A673 (cell line): Measurements from ENCODE around the gene UFD1. TPM values are rescaled to one million over a fixed set of nuclear protein-coding genes. Genes with fewer than 3 reads are reported as not detected.

Source experiments
- BruUV-seq: library from RNA; stranded (reverse); fragments of 400-500 nt; replicated peaks from 2 replicates; lab custom pipeline; 2021; lab: Mats Ljungman, UMichigan
- CTCF ChIA-PET: fragments of 300-600 bp; sonication (Branson Sonifier 250); formaldehyde crosslinking; loops from one replicate; lab custom pipeline; 2022; ENCODE audit warnings: antibody characterized with exemption; lab: Charles Lee
- POLR2A ChIA-PET: fragments of 300-600 bp; sonication (Branson Sonifier 250); formaldehyde crosslinking; loops from one replicate; lab custom pipeline; 2022; ENCODE audit warnings: antibody characterized with exemption; ENCODE audit not compliant: low non-redundant PET; lab: Charles Lee
- DNase-seq: peaks from one replicate; pipeline ENCODE4 v3.0.0-alpha.2; 2015; ENCODE audit warnings: low spot score
- H3K27ac ChIP-seq: fragments of 200-600 bp; sonication (generic); 2 replicates; pipeline ENCODE4 v1.5.1; 2016; ENCODE audit warnings: mixed run types, low read depth, mild to moderate bottlenecking, mixed read lengths, antibody characterized with exemption, low read length; ENCODE audit not compliant: poor library complexity, severe bottlenecking
- H3K27me3 ChIP-seq: fragments of 200-600 bp; sonication (generic); replicated peaks from 2 replicates; pipeline ENCODE4 v1.6.1; 2017; ENCODE audit warnings: mixed run types, low read depth, mild to moderate bottlenecking, mixed read lengths, antibody characterized with exemption, low read length; ENCODE audit not compliant: insufficient read depth, poor library complexity
- H3K36me3 ChIP-seq: fragments of 200-600 bp; sonication (generic); 2 replicates; pipeline ENCODE4 v1.6.1; 2016; ENCODE audit warnings: mixed run types, mild to moderate bottlenecking, mixed read lengths, antibody characterized with exemption, low read length; ENCODE audit not compliant: insufficient read depth, poor library complexity, severe bottlenecking
- H3K4me1 ChIP-seq: fragments of 200-600 bp; sonication (generic); 2 replicates; pipeline ENCODE4 v1.6.1; 2017; ENCODE audit warnings: mixed run types, mild to moderate bottlenecking, mixed read lengths, antibody characterized with exemption, low read length; ENCODE audit not compliant: insufficient read depth, poor library complexity, severe bottlenecking
- H3K4me3 ChIP-seq: fragments of 200-600 bp; sonication (generic); 2 replicates; pipeline ENCODE4 v1.5.1; 2016; ENCODE audit warnings: low read depth, mixed run types, mild to moderate bottlenecking, mixed read lengths, low read length; ENCODE audit not compliant: poor library complexity, severe bottlenecking
- H3K9me3 ChIP-seq: fragments of 200-600 bp; sonication (generic); 2 replicates; pipeline ENCODE4 v1.6.1; 2016; ENCODE audit warnings: mixed run types, low read depth, mild to moderate bottlenecking, mixed read lengths, antibody characterized with exemption, low read length; ENCODE audit not compliant: poor library complexity, severe bottlenecking
- EZH2 ChIP-seq: fragments of 200-600 bp; sonication (generic); IDR thresholded peaks from 2 replicates; pipeline ENCODE4 v1.6.1; 2017; ENCODE audit warnings: borderline replicate concordance, low read depth, mild to moderate bottlenecking, mixed read lengths, antibody characterized with exemption, low read length; ENCODE audit not compliant: poor library complexity, severe bottlenecking
- intact Hi-C: fragments of 100-400 bp; cut with micrococcal nuclease; formaldehyde crosslinking; loops from one replicate; pipeline ENCODE4 v1.10.0; 2022; ENCODE audit not compliant: unreplicated experiment
- total RNA-seq: library from RNA; stranded (reverse); gene quantifications from 2 replicates; pipeline ENCODE4 v1.2.3, GENCODE V29; 2021
- TF ChIP-seq, protein P1 (sequence below): fragments of 300-800, 200-600 bp; sonication (generic); conservative IDR thresholded peaks from 2 replicates; pipeline ENCODE4 v1.5.1; 2017; ENCODE audit warnings: low read depth, mild to moderate bottlenecking, antibody characterized with exemption, low read length, moderate library complexity, mixed read lengths

UFD1 gene
- total RNA-seq, 1 experiment from 2014 or later, result 195 TPM

DNA sequence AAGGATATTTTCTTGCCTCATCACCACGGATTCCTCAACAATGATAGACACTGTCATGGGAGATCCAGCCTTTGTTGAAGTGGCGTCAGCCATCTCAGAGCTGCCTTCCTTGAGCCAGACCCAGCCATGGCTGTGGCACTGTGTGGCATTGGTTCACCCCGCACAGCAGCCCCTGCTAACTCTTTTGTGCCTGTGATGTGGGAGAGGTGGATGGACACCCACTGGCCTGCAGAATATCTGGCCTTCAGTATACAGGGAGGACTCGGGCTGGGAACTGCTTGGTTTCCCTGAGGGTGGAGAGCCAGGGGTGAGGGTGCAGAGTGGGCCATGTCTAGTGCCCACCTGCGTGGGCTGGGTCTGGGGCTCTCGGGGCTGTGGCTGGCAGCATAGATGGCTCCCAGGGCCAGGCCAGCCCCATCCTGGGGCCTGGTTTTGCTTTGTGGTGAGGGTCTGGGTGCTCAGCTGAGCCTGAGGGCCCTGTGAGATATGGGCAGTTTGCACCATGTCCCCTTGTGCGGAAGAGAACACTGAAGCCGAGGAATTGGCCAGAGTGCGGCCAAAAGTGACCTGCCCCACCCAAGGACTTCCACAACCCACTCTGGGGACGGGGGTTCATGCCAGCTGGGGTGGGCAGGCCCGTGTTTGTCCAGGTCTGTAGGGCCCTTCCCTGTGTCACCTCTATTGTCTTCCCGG is 39.1 kb upstream of the UFD1 start:
- H3K27me3 ChIP-seq, result no peaks in the 10 kb centered on the region
- no peak overlapping the region for H3K27ac ChIP-seq
- DNase-seq, result no peak
- no peaks in the 10 kb centered on the region for H3K4me1 ChIP-seq
- CTCF ChIA-PET, result no interaction called here
- intact Hi-C loops, result no loop called here
- peaks cover 38% of the 10 kb centered on the region for H3K36me3 ChIP-seq
- POLR2A ChIA-PET, result no interaction called here
- TF ChIP-seq EZH2, result no peak
- TF ChIP-seq, protein P1, sequence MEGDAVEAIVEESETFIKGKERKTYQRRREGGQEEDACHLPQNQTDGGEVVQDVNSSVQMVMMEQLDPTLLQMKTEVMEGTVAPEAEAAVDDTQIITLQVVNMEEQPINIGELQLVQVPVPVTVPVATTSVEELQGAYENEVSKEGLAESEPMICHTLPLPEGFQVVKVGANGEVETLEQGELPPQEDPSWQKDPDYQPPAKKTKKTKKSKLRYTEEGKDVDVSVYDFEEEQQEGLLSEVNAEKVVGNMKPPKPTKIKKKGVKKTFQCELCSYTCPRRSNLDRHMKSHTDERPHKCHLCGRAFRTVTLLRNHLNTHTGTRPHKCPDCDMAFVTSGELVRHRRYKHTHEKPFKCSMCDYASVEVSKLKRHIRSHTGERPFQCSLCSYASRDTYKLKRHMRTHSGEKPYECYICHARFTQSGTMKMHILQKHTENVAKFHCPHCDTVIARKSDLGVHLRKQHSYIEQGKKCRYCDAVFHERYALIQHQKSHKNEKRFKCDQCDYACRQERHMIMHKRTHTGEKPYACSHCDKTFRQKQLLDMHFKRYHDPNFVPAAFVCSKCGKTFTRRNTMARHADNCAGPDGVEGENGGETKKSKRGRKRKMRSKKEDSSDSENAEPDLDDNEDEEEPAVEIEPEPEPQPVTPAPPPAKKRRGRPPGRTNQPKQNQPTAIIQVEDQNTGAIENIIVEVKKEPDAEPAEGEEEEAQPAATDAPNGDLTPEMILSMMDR, result no peak
- BruUV-seq, result no TSS peak
- no peak overlapping the region for H3K4me3 ChIP-seq
- no peaks in the 10 kb centered on the region for H3K9me3 ChIP-seq

DNA sequence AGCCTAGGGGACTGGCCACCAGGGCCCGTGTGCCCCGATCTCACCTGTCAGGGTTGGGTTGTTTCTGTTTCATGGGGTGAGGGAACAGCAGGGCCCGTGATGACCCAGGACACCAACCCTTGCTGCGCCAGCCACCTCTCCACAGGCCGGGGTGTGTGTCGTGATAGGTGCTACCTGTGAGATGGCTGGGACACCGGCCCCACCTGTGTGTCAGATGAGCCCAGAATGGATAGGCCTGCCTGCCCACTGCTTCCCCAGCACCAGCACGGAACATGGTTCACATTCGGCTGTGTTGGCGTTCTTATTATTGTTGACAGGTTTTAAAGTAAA is 38.1 kb upstream of the UFD1 start:
- intact Hi-C loops, result no loop called here
- TF ChIP-seq EZH2, result no peak
- TF ChIP-seq, protein P1, result no peak
- POLR2A ChIA-PET, result no interaction called here
- Histone ChIP-seq H3K4me1 (no peaks in the 10 kb centered on the region), H3K27me3 (no peaks in the 10 kb centered on the region), H3K4me3 (no peak overlapping the region), H3K9me3 (no peaks in the 10 kb centered on the region), H3K27ac (no peak overlapping the region), H3K36me3 (peaks cover 47% of the 10 kb centered on the region)
- DNase-seq, result no peak
- CTCF ChIA-PET, result no interaction called here
- no TSS peak for BruUV-seq

DNA sequence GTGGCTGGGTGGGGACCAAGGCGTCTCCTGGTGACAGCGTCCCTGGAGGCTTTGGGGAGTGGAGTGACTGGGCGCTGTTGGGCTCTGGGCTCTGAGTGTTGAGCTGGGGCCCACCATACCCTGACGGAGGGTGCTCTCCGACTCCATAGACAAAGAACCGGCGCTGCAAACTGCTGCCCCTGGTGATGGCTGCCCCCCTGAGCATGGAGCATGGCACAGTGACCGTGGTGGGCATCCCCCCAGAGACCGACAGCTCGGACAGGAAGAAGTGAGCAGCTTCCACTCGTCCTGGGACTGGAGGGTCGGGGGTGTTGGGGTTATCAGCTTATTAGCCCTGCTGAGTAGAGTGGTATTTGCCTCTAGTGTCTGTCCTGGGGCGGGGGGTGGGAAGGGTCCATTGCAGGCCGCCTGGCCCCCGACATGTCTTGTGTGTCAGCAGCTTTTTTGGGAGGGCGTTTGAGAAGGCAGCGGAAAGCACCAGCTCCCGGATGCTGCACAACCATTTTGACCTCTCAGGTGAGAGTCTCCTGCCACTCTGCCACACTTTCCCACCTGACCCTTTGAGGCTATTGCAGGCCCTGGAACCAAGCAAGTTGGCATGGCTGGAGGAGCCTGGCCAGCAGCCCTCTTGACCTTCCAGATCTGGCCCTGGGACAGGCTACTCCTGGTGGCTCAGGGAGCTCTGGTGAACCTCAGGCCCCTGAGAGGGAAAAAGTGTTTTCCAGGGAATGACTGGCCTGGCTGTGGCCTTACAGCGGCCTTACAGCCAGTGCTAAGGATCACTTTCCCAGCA is 37.6 kb upstream of the UFD1 start:
- intact Hi-C loops, result no loop called here
- no peak overlapping the region for H3K27ac ChIP-seq
- ChIA-PET POLR2A (no interaction called here), CTCF (no interaction called here)
- no peaks in the 10 kb centered on the region for H3K4me1 ChIP-seq
- no TSS peak for BruUV-seq
- H3K27me3 ChIP-seq, result no peaks in the 10 kb centered on the region
- DNase-seq, result no peak
- H3K4me3 ChIP-seq, result no peak overlapping the region
- TF ChIP-seq, protein P1, result no peak
- no peak for TF ChIP-seq EZH2
- no peaks in the 10 kb centered on the region for H3K9me3 ChIP-seq
- H3K36me3 ChIP-seq, result peaks cover 49% of the 10 kb centered on the region
